Stimulated activated CD4-positive, alpha-beta T cell treated with anti-CD3 and anti-CD28 coated beads, Interleukin-1b, Interleukin-23, amount 100 ng/mL, for 4 hours (primary cell): ENCODE measurements around the gene FLYWCH2.

ENCODE experiments used
- DNase-seq, 2 donors: peaks; one replicate each; pipeline ENCODE4 v3.0.0-alpha.2; 2020; ENCODE audit warnings: low read depth in 2 of 2

Gene FLYWCH2

DNA sequence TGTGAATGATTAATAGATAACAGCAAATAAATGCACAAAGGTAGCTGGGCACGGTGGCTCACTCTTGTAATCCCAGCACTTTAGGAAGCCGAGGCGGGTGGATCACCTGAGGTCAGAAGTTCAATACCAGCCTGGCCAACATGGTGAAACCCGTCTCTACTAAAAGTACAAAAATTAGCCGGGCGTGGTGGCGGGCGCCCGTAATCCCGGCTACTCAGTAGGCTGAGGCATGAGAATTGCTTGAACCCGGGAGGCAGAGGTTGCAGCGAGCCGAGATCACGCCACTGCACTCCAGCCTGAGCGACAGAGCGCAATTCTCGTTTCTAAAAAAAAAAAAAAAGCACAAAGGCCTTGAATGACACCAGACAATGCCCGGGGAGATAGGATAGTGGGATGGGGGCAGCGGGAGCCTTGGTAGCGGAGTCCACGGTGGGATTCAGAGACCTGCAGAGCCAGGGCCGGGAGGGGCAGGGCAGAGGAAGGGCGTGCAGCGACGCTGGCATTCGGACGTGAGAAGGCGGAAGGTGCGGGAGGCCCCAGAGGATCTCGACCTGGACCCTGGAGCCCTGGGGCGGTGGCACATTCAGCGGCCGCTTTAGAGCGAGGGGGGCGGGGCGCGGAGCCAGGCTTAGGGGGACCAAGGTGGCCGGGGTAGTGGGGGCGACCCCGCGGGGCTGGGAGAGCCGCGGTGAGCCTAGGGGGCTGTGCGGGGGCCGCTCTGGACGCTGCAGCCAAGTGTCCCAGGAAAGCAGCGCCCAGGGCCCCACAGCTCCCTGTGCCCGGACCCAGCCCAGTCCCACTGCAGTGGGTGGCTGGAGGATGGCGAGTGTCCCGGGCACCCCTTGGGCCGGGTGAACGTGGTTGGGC lies 999 bp upstream of the FLYWCH2 start:
- DNase-seq = peak in 1 of 2 donors; percentile 15

- no peak for DNase-seq
Observed at GRCh38 chr16:2883458-2883908, 468 bp downstream of the FLYWCH2 start.

GRCh38 chr16:2884041-2884451 lies 1.0 kb downstream of the FLYWCH2 start:
- no peak for DNase-seq

DNA sequence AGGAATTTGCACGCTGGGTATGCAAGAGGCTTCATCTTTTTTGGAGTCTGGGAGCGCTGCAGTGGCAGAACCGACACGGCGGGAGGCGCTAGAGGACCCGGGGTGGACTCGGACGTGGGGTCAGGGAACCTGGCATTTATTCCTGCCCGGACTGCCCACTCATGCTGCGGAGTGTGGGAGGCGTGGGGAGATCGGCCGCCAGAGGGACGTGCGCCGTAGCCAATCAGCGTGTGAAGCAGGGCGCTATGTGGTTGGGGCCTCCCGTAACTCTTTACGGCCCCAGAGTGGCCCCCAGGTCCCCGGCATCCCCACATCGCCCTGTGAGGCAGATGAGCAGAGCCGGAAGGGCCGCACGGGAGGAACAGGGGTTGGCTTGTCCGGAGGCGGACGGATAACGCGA lies 11.2 kb downstream of the FLYWCH2 start:
- DNase-seq = no peak

GRCh38 chr16:2895813-2896212 lies 12.8 kb downstream of the FLYWCH2 start:
- no peak for DNase-seq

DNA sequence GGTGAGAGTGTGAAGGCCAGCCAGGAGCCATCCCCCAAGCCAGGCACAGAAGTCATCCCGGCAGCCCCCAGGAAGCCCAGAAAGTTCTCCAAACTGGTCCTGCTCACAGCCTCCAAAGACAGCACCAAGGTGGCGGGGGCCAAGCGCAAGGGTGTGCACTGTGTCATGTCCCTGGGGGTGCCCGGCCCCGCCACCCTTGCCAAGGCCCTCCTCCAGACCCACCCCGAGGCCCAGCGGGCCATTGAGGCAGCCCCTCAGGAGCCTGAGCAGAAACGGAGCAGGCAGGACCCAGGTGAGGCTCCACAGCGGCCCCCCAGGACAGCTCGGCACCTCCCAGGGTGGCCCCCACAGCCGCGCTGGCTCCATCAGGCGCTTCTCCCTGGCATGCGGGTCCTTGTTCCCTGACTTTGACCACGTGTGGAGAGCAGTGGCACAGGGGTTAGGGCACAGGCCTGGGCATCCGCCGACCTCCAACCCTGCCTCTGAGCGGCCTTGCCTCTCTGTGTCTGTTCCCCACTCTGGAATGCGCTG lies 13.5 kb downstream of the FLYWCH2 start:
- DNase-seq = no peak

GRCh38 chr16:2897110-2897509 lies 14.1 kb downstream of the FLYWCH2 start:
- no peak for DNase-seq

DNA sequence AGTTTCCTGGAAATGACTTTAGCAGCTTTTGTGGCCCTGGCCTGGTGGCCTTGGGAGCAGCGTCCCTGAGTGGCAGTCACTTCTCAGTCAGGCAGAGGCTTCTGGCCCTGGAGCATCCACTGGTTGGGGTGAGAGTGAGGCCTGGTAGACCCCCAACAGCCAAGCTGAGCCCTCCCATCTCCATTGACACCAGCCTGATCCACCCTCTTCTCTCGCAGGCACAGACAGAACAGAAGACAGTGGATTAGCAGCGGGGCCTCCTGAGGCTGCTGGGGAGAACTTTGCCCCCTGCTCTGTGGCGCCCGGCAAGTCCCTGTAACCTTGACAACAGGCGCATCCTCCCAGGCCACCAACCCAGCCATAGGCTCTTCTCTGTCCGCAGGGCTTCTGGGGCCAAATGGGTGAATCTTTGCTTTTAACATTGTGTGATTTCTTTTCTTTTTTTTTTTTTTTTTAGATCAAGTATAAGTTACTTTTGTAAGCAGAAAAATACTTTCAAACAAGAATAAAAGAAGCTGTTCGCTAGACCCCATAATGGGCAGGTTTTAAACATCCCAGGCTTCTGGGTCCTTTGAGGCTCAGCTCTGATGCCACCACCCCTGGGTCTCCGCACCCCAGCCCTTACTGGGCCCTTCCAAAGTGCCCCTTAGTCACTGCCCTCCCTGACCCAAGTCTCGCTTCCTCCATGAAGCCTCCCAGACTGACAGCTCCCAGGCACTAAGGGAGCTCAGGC lies 16.0 kb downstream of the FLYWCH2 start:
- DNase-seq = no peak

DNA sequence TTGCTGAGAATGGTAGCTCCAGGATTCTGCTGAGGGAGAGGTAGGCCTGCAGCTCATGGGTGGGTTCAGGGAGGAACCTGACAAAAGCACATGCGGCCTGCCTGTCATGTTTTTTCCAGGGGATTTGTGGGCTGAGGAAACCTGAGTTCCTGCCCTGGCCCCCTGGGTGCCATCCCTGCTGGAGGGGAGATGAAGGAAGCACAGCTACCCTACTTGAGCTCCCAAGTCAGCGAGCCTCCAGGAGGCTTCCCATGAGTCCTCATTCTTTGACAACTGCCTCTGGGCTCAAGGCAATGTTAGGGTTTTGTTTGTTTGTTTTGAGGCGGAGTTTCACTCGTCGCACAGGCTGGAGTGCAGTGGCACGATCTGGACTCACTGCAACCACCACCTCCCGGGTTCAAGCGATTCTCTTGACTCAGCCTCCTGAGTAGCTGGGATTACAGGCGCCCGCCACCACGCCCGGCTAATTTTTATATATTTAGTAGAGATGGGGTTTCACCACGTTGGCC lies 16.6 kb downstream of the FLYWCH2 start:
- no peak for DNase-seq

DNA sequence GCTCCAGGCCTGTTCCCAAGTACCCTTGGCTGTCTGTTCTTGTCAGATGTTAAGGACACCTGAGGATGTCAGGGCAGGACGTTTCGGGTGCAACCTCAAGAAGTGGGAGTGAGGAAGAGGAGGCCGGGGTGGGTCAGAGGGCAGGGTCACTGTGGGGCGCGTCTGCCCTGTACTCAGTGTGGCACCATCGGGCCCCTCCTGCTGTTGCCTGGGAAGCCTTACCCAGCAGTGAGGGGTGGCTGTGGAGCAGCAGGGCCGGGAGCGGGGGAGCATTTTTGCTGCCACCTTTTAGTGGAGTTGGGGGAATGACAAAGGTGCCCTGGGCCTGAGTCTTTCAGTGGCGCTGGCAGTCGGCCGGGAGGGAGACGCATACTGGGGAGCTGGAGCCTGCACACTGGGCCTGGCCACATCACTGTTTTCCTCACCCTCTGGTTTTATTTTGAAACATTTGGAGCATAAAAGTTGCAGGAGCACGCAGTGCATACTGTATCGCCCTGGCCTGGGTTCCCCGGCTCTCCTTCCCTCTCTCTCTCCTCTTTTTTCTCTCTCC lies 17.6 kb downstream of the FLYWCH2 start:
- no peak for DNase-seq

- DNase-seq = no peak
Observed at GRCh38 chr16:2902337-2903130, 19.5 kb downstream of the FLYWCH2 start.

GRCh38 chr16:2904100-2904921 lies 21.3 kb downstream of the FLYWCH2 start:
- DNase-seq = peak; percentile 57 to 70

- no peak for DNase-seq
Observed at GRCh38 chr16:2904922-2905240, 21.9 kb downstream of the FLYWCH2 start.

GRCh38 chr16:2905241-2905987 lies 22.4 kb downstream of the FLYWCH2 start:
- peak; percentile 69 to 90 for DNase-seq

GRCh38 chr16:2905988-2906387 lies 23.0 kb downstream of the FLYWCH2 start:
- DNase-seq = no peak

- DNase-seq = peak in 1 of 2 donors; percentile 29
Observed at GRCh38 chr16:2907084-2907753, 24.2 kb downstream of the FLYWCH2 start.

DNA sequence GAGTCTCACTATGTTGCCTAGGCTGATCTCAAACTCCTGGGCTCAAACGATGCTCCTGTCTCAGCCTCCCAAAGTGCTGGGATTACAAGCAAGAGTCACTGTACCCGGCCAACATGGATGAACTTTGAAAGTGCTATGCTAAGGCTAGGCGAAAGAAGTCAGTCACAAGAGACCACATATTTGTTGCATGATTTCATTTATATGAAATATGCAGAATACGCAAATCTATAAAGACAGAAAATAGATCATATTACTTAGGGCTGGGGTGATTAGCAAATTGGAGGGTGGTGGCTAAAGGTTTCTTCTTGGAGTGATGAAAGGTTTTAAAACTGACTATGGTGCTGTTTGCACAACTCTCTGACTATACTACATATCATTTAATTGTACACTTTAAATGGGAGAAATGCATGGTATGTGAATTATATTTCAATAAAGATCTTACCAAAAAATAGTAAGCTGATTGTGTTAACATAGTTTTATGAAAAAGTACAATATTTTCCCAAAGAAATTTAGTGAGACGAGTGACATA lies 27.5 kb downstream of the FLYWCH2 start:
- DNase-seq = no peak

- peak; percentile 97 to 98 for DNase-seq
Observed at GRCh38 chr16:2911638-2912329, 28.8 kb downstream of the FLYWCH2 start, which contains the start of gene FLYWCH1. Gene FLYWCH1 (plus strand): TSS chr16:2911931. CDS start chr16:2929686, 17,755 bp downstream.
